K562 (cell line): ENCODE data around the gene FCHSD1. TPM values are rescaled to one million over a fixed set of nuclear protein-coding genes. Genes with fewer than 3 reads are reported as not detected.
A peak's percentile ranks its signal among the peaks of the same experiment; 100 is the strongest.

Experiments
- ATAC-seq: fragments of 200-7000 bp; cut with Tn5 transposase; 3 replicates; pipeline ENCODE4 v1.9.1; 2020; ENCODE audit warnings: moderate library complexity
- BruUV-seq: library from RNA; stranded (reverse); fragments of 400-500 nt; replicated peaks from 2 replicates; lab custom pipeline; 2021; lab: Mats Ljungman, UMichigan
- CTCF ChIA-PET: fragments of 300-600 bp; formaldehyde crosslinking; extraction: SDS; loops from one replicate; lab custom pipeline; 2021; ENCODE audit warnings: low intra/inter-chr PET ratio; lab: Yijun Ruan, JAX
- POLR2A ChIA-PET: fragments of 300-600, 350-650 bp; sonication (Branson Sonifier 250); formaldehyde crosslinking; extraction: SDS; loops from one replicate; lab custom pipeline; 2021; ENCODE audit warnings: antibody characterized with exemption, inconsistent platforms; lab: Yijun Ruan, JAX
- DNase-seq, 4 experiments: peaks; one replicate each; pipeline versions ENCODE4 v3.0.0 to v3.0.0-alpha.2; 2011 to 2018; ENCODE audit warnings: low spot score in 3 of 4, mixed read lengths in 3 of 4; ENCODE audit errors: extremely low read depth in 1 of 4
- FAIRE-seq: peaks from 2 replicates; lab custom pipeline; 2011; peaks lifted over from hg19 to GRCh38; lab: Jason Lieb, UNC
- H2AFZ ChIP-seq: 2 replicates; pipeline ENCODE4 v1.6.0; 2011; ENCODE audit warnings: low read depth, low read length, control low read depth, inconsistent platforms
- H3K27ac ChIP-seq: fragments of 200-600 bp; 3 replicates; pipeline ENCODE4 v1.8.0; 2011; ENCODE audit warnings: low read depth, mild to moderate bottlenecking, control low read depth, inconsistent platforms, low read length, moderate library complexity, mixed read lengths; ENCODE audit errors: extremely low read depth
- H3K27me3 ChIP-seq, 2 experiments: fragments of 300-600 bp in 1 of 2; 2 replicates in 1 of 2; 3 replicates in 1 of 2; pipeline versions ENCODE4 v1.6.0 to v1.8.0; 2011; ENCODE audit warnings: inconsistent platforms in 2 of 2, low read length in 2 of 2, mild to moderate bottlenecking in 1 of 2, mixed read lengths in 1 of 2, moderate library complexity in 1 of 2; ENCODE audit not compliant: control insufficient read depth in 2 of 2, insufficient read depth in 2 of 2
- H3K36me3 ChIP-seq: fragments of 300-600 bp; 3 replicates; pipeline ENCODE4 v1.8.0; 2011; ENCODE audit warnings: mild to moderate bottlenecking, low read length, inconsistent platforms; ENCODE audit not compliant: control insufficient read depth, insufficient read depth
- H3K4me1 ChIP-seq, 2 experiments: fragments of 200-600 bp in 1 of 2; replicated peaks in 1 of 2; 2 replicates in 1 of 2; 3 replicates in 1 of 2; pipeline versions ENCODE4 v1.5.1 to v1.8.0; 2011; ENCODE audit warnings: inconsistent platforms in 2 of 2, low read length in 2 of 2, mild to moderate bottlenecking in 1 of 2, mixed read lengths in 1 of 2, moderate library complexity in 1 of 2; ENCODE audit not compliant: control insufficient read depth in 2 of 2, insufficient read depth in 2 of 2
- H3K4me2 ChIP-seq: 2 replicates; pipeline ENCODE4 v1.6.1; 2011; ENCODE audit warnings: low read length, control low read depth, inconsistent platforms, mixed read lengths; ENCODE audit not compliant: insufficient read depth
- H3K4me3 ChIP-seq: fragments of 200-600 bp; sonication (generic), shearing (Covaris generic); 2 replicates; pipeline ENCODE4 v1.5.1; 2016; ENCODE audit warnings: control low read depth, inconsistent platforms
- H3K79me2 ChIP-seq: fragments of 200-600 bp; 3 replicates; pipeline ENCODE4 v1.8.0; 2011; ENCODE audit warnings: low read length, inconsistent platforms; ENCODE audit not compliant: control insufficient read depth, insufficient read depth
- H3K9ac ChIP-seq, 2 experiments: 2 replicates each; pipeline versions ENCODE4 v1.6.0 to v1.6.1; 2011; ENCODE audit warnings: low read depth in 2 of 2, low read length in 2 of 2, control low read depth in 1 of 2, inconsistent platforms in 1 of 2, mild to moderate bottlenecking in 1 of 2, mixed read lengths in 1 of 2; ENCODE audit not compliant: insufficient read depth in 1 of 2
- H3K9me1 ChIP-seq: one replicate; pipeline ENCODE4 v1.6.0; 2011; ENCODE audit warnings: inconsistent platforms, mild to moderate bottlenecking, low read length, moderate library complexity; ENCODE audit not compliant: control insufficient read depth, insufficient read depth
- H3K9me3 ChIP-seq: replicated peaks from 2 replicates; pipeline ENCODE4 v1.5.1; 2011; ENCODE audit warnings: low read depth, low read length, inconsistent platforms; ENCODE audit not compliant: control insufficient read depth, insufficient read depth
- H4K20me1 ChIP-seq: replicated peaks from 2 replicates; pipeline ENCODE4 v1.6.1; 2011; ENCODE audit warnings: low read length, inconsistent platforms, mixed read lengths; ENCODE audit not compliant: control insufficient read depth, insufficient read depth
- BCOR ChIP-seq: fragments of 450-650 bp; IDR thresholded peaks from 2 replicates; pipeline ENCODE4 v1.6.1; 2016
- CHD1 ChIP-seq: fragments of 200-600 bp; sonication (generic); IDR thresholded peaks from one replicate; pipeline ENCODE4 v1.6.1; 2012; ENCODE audit warnings: mild to moderate bottlenecking, moderate library complexity, low read length, inconsistent platforms
- FOXK2 ChIP-seq, 2 experiments: fragments of 450-650 bp; IDR thresholded peaks in 1 of 2; conservative IDR thresholded peaks in 1 of 2; 2 replicates each; pipeline ENCODE4 v1.6.1; 2016; ENCODE audit warnings: low read depth in 2 of 2, mild to moderate bottlenecking in 1 of 2
- IRF2 ChIP-seq: sonication (generic); formaldehyde crosslinking; IDR thresholded peaks from 2 replicates; pipeline ENCODE4 v1.8.1; 2022; ENCODE audit warnings: mild to moderate bottlenecking, missing genetic modification reagents
- POLR3G ChIP-seq: IDR thresholded peaks from 2 replicates; pipeline ENCODE4 v1.6.1; 2011; ENCODE audit not compliant: insufficient read length, insufficient replicate concordance; ENCODE audit errors: extremely low read depth
- RBM25 ChIP-seq: fragments of 200-400 bp; formaldehyde crosslinking; IDR thresholded peaks from 2 replicates; pipeline ENCODE4 v1.6.1; 2018; ENCODE audit warnings: low read length, low read depth, moderate library complexity; ENCODE audit not compliant: severe bottlenecking
- SMAD2 ChIP-seq: fragments of 150-350 bp; IDR thresholded peaks from 2 replicates; pipeline ENCODE4 v1.6.1; 2014; ENCODE audit warnings: low read depth, mild to moderate bottlenecking, low read length
- SMAD4 ChIP-seq: fragments of 250-450 bp; sonication (Bioruptor Pico); conservative IDR thresholded peaks from 2 replicates; pipeline ENCODE4 v1.8.0; 2021; ENCODE audit warnings: inconsistent platforms, mild to moderate bottlenecking, moderate library complexity
- TCF15 ChIP-seq: fragments of 250-450 bp; sonication (Bioruptor Pico); IDR thresholded peaks from 2 replicates; pipeline ENCODE4 v1.8.0; 2022; ENCODE audit warnings: moderate library complexity, mild to moderate bottlenecking, inconsistent platforms
- ZFX ChIP-seq: sonication (generic); formaldehyde crosslinking; IDR thresholded peaks from 2 replicates; pipeline ENCODE4 v1.8.0; 2022; ENCODE audit warnings: mild to moderate bottlenecking, missing genetic modification reagents, moderate library complexity
- ZNF143 ChIP-seq: sonication (generic); formaldehyde crosslinking; IDR thresholded peaks from 2 replicates; pipeline ENCODE4 v1.9.0; 2022; ENCODE audit warnings: mild to moderate bottlenecking, missing genetic modification reagents
- ZNF280A ChIP-seq: fragments of 450-650 bp; IDR thresholded peaks from 2 replicates; pipeline ENCODE4 v1.6.1; 2018; ENCODE audit warnings: mild to moderate bottlenecking, low read depth; ENCODE audit not compliant: partially characterized antibody
- ZNF518B ChIP-seq: fragments of 250-450 bp; sonication (Bioruptor Pico); IDR thresholded peaks from 2 replicates; pipeline ENCODE4 v1.5.0; 2021; ENCODE audit warnings: mild to moderate bottlenecking, moderate library complexity
- ZNF830 ChIP-seq: fragments of 250-450 bp; sonication (Bioruptor Pico); IDR thresholded peaks from 2 replicates; pipeline ENCODE4 v1.5.0; 2021; ENCODE audit warnings: mild to moderate bottlenecking
- WGBS: fragments of 100-300 bp; shearing (Covaris generic); methylation state at CpG from one replicate; pipeline ENCODE4 v1.1.6; 2016; ENCODE audit warnings: low coverage, mixed read lengths; ENCODE audit not compliant: insufficient coverage; ENCODE audit errors: missing lambda C conversion rate; 5-methylcytosine and 5-hydroxymethylcytosine counted together
- in situ Hi-C: fragments of 300-500 bp; cut with MboI; formaldehyde crosslinking; loops from 4 replicates; pipeline ENCODE4 v1.15.0; 2018; ENCODE audit warnings: inconsistent platforms, mixed read lengths
- intact Hi-C: fragments of 100-400 bp; cut with micrococcal nuclease; formaldehyde crosslinking; loops from 2 replicates; pipeline ENCODE4 v1.14.2; 2022
- polyA plus RNA-seq, 8 experiments: library from polyadenylated mRNA; depleted of rRNA in 4 of 8; stranded (reverse) in 5 of 8; unstranded in 3 of 8; fragments of >200 nt; fragmentation: Nextera tagmentation in 2 of 8; fragmentation: Illumina TruSeq in 1 of 8; extraction: Ambion mirVana in 2 of 8; extraction: Trizol in 1 of 8; gene quantifications; 2 replicates each; pipeline versions ENCODE4 v1.2.1 to v1.2.3, GENCODE V29; 2011 to 2014; ENCODE audit warnings: inconsistent platforms in 1 of 8, missing spikeins in 1 of 8
- total RNA-seq, 7 experiments: library from RNA; depleted of rRNA in 6 of 7; stranded (reverse); fragments of >200 nt in 6 of 7; fragmentation: Illumina TruSeq in 2 of 7; extraction: Trizol in 2 of 7; gene quantifications; 2 replicates each; pipeline versions ENCODE4 v1.2.1 to v1.2.3, GENCODE V29; 2011 to 2021; ENCODE audit warnings: low replicate concordance in 1 of 7
- TF ChIP-seq, protein P1 (sequence below): fragments of 450-650 bp; formaldehyde crosslinking; IDR thresholded peaks from 2 replicates; pipeline ENCODE4 v1.4.0; 2020; ENCODE audit warnings: mild to moderate bottlenecking, moderate library complexity

FCHSD1 gene
- total and polyA plus RNA-seq, 9 of the 15 experiments (the other 6 are each of a cell fraction or from before 2014, with no cell fraction given), result 0.35 to 37.5 (median 13.6) TPM

GRCh38 chr5:141651728-141652105, 499 bp upstream of the FCHSD1 start:
- ATAC-seq (no peak), DNase-seq (no peak), FAIRE-seq (no peak)
- H3K27ac ChIP-seq, result peak overlapping the region; percentile 52
- no peaks in the 10 kb centered on the region for H4K20me1 ChIP-seq
- no TSS peak for BruUV-seq
- WGBS, result 48% methylated on average over 9 of the region's 9 CpGs
- ChIA-PET POLR2A (interaction anchor here (0.6 to 2.2 kb wide), 4 partner anchors 10 to 35 kb away, joined by 3 to 10 read pairs (median 6); no protein-coding TSS in a partner anchor), CTCF (no interaction called here)
- peak overlapping the region; percentile 77 for H3K4me3 ChIP-seq
- H3K4me2 ChIP-seq, result peak overlapping the region; percentile 89
- H3K36me3 ChIP-seq, result peaks cover 10% of the 10 kb centered on the region; the same call in 2 of the 3 replicates
- no peaks in the 10 kb centered on the region for H3K9me3 ChIP-seq
- in situ Hi-C loops (no loop called here), intact Hi-C loops (no loop called here)
- H3K9ac ChIP-seq, result peak overlapping the region; percentile 67 to 80; a peak in 3 of 4 replicates
- no peaks in the 10 kb centered on the region for H3K27me3 ChIP-seq
- peaks cover 3% of the 10 kb centered on the region; the same call in 1 of the 3 replicates for H3K79me2 ChIP-seq
- H3K9me1 ChIP-seq, result no peaks in the 10 kb centered on the region
- peak overlapping the region; percentile 84 for H2AFZ ChIP-seq
- peaks cover 9 to 27% of the 10 kb centered on the region in 2 experiments for H3K4me1 ChIP-seq
- TF ChIP-seq ZFX (CRISPR knock-in tag) (peak; percentile 63), FOXK2 (conservative IDR thresholded peaks at IDR 0.05 in 1 of 2, IDR thresholded peaks at IDR 0.05 in 1 of 2; ENCODE audit: low read depth in 2 of 2) (no peak), RBM25 (no peak), IRF2 (CRISPR knock-in tag) (no peak), ZNF518B (no peak), BCOR (no peak), CHD1 (no peak), TCF15 (CRISPR knock-in tag) (no peak), POLR3G (no peak), SMAD4 (CRISPR knock-in tag) (0 out of 2 replicates have a peak, but pooled peaks have one; percentile 32), ZNF280A (no peak), SMAD2 (no peak), ZNF830 (no peak), ZNF143 (no peak)
- TF ChIP-seq, protein P1, sequence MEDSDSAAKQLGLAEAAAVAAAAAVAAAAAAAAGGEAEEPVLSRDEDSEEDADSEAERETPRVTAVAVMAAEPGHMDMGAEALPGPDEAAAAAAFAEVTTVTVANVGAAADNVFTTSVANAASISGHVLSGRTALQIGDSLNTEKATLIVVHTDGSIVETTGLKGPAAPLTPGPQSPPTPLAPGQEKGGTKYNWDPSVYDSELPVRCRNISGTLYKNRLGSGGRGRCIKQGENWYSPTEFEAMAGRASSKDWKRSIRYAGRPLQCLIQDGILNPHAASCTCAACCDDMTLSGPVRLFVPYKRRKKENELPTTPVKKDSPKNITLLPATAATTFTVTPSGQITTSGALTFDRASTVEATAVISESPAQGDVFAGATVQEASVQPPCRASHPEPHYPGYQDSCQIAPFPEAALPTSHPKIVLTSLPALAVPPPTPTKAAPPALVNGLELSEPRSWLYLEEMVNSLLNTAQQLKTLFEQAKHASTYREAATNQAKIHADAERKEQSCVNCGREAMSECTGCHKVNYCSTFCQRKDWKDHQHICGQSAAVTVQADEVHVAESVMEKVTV, result 0 out of 2 replicates have a peak, but pooled peaks have one; percentile 26
